ENCODE measurements around the gene ZPBP. TPM values are rescaled to one million over a fixed set of nuclear protein-coding genes. Genes with fewer than 3 reads are reported as not detected.
"Not testable (repeated sequence)": the region's sequence is repeated elsewhere in the genome, so short reads cannot be mapped to it uniquely, and the experiment has no call there.

ZPBP gene
- not detected for polyA plus RNA-seq (2013, experiment 1 of 2; ENCODE audit: insufficient read length)
- not detected for polyA plus RNA-seq (2013, experiment 2 of 2; ENCODE audit: insufficient read length)

DNA sequence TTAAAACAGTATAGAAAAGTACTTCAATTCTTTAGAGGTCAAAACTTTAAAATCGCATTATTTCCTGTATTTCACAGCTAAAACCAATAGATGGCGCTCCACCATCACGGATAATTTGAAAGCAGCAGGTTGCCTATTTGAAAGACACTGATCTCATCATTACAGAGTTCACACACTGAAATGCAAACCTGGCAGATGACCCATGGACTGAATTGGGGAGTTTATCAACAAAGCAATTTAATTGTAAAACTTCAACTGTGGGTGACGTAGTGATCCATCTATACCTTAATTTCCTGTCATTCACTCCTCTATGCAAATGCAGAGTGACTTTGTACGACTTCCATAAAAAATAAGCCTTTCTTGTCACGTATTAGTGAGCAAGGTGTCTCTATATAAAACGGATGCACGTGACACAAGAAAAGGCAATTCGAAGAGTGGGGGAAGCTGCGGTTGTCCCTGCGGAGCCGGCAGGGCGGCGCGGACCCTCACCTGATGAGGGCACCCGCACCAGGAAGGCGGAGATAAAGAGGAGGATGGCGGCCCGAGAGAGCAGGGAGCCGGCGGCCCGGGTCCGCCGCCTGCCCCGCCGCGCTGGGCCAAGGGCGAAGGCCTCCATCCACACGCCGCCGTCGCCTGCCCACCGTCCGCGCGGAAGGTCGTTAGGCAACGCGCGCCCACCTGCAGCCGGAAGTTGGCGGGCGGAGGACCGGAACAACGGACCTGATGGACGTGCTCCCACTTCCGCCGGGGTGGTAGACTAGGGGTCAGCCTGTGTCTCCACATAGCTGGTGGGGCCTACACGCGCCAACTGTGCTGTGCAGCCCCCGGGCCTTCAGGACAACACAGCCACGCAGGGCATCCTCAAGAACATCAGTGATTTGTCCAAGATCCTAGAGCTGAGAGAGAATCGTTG lies at the start of gene ZPBP:
TSS of gene ZPBP (minus strand) at position 668 of the 913 bp plus-strand sequence. CDS start at position 616, 52 bp downstream.
- DNase-seq = peak; percentile 28

DNA sequence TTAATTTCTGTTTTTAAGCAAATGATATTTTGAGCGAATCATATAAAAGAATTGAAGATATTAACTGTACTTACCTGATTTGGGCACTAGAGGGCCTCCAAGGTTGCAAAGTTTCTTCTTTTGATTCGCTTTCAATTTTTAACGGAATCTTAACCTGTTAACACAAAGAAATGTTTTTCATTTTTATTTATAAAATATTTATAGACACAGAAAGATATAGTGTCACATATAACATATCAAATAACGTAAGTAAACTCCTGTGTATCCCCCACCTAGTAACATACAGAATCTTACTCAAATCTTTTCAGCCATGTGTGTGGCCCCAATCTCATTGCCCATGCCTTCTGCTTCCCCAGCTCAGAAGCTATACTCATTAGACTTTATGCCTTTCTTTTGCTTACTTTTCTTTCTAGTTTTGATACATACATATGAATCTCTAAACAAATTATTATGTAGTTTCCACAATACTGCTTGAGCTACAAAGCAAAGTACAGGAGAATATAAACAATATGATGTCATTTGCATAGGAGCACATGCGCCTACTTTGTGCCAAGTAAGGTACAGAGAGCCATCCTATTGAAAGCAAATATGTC lies 49.5 kb upstream of the ZPBP start:
- DNase-seq = peak; percentile 37

- DNase-seq = no peak
These were observed 48.8 kb upstream of the ZPBP start for GRCh38 chr7:50141854-50142253.

GRCh38 chr7:50141131-50141530 lies 48.1 kb upstream of the ZPBP start:
- no peak for DNase-seq

GRCh38 chr7:50140688-50141087 lies 47.6 kb upstream of the ZPBP start:
- no peak for DNase-seq

DNA sequence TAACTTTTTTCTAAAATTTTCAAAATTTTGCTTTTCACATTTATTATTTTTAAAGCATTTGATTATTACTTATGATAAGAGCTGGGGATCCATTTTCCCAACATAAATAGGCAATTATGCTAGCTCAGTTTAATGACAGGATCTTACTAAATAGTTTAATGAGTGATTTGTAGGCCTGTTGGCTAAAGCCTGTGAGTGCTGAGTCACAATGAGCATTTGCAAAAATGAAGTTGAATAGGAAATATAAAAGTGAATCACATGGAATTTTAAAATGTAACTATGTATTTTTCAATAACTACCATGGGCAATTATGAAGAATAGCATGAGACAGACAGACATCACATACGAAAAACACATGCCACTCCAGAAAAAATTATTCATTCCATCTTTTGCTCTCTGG lies 45.1 kb upstream of the ZPBP start:
- no peak for DNase-seq

DNA sequence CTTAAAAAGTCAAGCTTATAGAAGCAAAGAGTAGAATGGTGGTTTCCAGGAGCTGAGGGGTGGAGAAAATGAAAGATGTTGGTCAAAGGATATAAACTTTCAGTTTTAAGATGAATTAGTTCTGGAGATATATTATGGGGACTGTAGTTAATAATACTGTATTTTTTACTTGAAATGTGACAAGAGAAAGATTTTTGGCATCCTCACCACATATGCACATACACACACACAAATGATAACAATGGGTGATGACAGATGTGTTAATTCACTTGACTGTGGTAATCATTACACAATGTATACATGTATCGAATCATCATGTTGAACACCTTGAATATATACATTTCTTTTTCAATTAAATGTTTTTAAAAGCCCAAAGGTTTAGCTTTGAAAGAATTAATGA lies 32.7 kb upstream of the ZPBP start:
- DNase-seq = no peak

- no peak for DNase-seq
These were observed 28.2 kb upstream of the ZPBP start for GRCh38 chr7:50121286-50121685.

DNA sequence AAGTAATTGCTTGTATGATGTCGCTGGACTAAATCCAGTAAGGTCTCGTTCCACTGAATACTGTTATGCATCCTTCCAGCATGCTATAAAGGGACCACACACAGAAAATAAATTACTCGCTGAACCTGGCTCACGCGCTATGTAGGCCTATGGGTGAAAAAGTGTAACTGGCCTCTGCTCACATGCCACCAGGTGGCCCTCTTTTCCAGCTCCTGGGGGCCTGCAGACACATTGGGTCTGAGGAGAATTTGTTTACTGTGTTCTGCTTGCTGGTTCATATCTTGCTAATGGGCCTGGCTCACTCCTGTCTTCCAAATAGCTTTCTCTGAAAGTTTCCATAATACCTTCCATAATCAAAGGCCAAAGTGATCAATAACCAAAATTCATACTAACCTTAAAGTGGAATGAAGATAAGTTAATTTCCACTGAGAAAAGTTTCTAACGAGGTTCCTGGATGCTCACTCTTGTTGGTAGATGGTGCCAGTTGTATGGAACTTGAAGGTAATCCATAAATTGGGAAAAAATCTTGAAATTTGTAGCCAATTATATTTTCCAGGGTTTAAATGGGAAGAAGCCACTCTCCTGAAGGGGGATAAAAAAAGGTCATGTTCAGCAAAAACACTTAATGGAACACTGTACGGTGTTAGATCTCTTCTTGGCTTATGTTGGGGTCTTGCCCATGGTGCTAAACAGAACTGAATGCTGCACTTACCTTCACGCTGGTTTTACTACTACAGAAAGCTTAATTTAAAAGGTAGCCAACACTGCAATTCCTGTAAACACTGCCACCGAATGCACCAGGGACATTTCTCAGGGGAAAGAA lies 27.0 kb upstream of the ZPBP start:
- DNase-seq = no peak

DNA sequence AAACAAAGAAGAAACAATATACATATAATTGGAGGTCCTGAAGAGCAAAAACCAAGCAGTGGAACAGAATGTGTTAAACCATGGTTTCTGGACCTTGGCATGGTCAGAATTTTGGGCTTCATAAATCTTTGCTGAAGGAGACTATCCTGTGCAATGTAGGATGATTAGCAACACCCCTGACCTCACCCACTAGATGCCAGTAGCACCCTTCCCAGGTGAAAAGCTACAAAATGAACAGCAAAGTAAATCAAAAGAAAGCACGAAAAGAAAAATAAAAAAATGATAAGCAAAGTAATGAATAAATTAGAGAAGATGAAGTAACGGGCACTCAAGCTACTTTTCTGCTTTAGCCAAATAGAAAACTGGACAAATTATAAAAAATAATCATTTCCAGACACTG lies 19.2 kb upstream of the ZPBP start:
- no peak for DNase-seq

DNA sequence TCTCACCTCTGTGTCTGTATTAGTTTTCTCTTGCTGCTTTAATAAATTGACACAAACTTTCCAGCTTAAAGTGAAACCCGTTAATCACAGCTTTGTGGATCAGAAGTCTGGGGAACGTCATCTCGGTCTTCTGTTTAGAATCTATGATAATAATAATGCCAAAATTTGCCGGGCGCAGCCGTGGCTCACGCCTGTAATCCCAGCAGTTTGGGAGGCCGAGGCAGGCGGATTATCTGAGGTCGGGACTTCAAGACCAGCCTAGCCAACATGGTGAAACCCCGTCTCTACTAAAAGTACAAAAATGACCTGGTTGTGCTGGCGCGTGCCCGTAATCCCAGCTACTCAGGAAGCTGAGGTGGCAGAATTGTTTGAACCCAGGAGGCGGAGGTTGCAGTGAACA lies 8.8 kb upstream of the ZPBP start:
- no peak for DNase-seq

- DNase-seq = no peak
These were observed 2.6 kb upstream of the ZPBP start for GRCh38 chr7:50095634-50096033.

- no peak for DNase-seq
These were observed 4.5 kb downstream of the ZPBP start for GRCh38 chr7:50088463-50089129.

GRCh38 chr7:50085344-50085743 lies 7.7 kb downstream of the ZPBP start:
- no peak for DNase-seq

- no peak for DNase-seq
These were observed 20.0 kb downstream of the ZPBP start for GRCh38 chr7:50073093-50073492.

- DNase-seq = no peak
These were observed 23.4 kb downstream of the ZPBP start for GRCh38 chr7:50069613-50070012.

DNA sequence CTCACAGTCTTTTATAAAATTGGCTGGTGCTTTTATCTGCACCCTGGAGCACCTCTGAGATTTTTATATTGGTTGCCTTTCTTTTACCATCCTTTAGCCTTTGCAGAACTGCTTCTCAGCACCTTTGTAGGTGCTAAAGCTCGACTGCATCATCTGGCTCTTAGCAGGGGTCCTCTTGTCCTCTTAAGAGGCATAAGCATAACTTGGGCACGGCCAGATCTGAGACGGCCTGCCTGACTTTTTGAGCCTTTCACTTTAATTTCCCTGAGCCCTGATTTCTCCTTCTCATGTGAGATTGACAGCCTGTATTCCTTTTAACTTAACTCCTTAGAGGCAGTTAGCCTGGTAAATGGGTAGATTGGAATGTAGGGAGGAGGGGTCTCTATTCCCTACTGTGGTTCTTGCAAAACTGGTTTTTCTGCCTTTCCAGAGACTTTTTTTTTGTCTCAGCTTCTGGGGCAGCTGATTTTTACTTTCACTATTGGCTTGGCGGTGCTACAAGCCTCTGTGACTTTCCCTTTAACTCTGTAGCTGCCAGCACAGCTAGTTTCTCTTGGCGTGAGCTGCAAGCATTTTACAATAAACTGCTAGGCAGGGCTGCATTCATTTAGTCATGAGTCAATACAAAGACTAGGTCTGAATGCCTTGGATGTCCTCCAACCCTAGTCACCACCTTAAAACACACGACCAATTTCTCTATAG lies 24.0 kb downstream of the ZPBP start:
- DNase-seq = peak; percentile 16

DNA sequence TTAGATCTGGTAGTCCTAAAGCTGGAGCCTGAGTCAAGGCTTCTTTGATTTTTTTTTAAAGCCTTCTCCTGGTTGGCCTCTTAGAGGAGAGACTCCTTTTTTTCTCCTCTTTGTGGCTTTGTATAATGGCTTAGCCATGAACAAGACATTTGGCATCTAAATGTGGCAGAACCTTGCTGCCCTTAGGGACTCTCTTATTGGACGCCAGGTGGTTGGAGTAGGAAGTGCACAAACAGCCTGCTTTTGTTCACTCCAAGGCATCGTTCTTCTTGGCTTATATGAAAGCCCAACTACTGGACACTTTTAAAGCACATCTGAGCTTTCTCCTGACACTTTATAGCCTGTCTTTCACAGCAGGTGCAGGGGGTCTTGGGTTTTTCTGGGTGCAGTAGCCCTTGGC lies 25.0 kb downstream of the ZPBP start:
- DNase-seq = no peak

- DNase-seq = no peak
These were observed 30.1 kb downstream of the ZPBP start for GRCh38 chr7:50062951-50063350.

DNA sequence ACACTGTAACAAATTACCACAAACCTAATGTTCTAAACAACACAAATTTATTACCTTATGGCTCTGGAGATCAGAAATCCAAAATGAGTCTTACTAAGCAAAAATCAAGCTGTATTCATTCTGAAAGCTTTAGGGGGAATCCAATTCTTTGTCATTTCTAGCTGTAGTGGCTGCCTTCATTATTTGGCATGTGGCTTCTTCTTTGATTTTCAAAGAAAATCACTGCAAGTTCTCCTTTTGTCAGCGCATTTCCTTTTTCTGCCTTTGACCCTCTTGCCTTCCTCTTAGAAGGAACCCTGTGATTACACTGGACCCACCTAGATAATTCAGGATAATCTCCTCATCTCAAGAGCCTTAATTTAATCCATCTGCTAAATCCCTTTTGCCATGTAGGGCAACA lies 36.9 kb downstream of the ZPBP start:
- no peak for DNase-seq

DNA sequence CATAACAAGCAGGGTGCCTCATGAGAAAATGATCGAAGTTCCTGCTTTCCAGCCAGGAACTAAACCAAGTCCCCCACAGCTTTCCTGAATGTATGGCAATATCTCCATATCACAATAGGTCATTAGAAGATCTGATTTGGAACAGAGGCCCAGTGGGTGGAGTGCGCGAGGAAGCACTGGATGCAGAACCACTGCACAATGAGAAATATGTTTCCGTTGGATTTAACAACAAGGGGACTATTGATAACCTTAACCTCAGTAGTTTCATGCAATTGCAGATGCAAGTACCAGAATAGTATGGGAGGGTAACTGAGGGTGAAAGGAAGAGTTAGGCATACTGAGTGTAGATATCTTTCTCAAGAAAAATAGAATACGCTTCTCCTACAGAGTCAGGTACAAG lies 45.3 kb downstream of the ZPBP start:
- no peak for DNase-seq

- DNase-seq = not testable (repeated sequence)
These were observed 51.9 kb downstream of the ZPBP start for GRCh38 chr7:50041165-50041564.
